Activated T-cell treated with anti-CD3 and anti-CD28 coated beads for 1 hour (primary cell): ENCODE data around the gene NR3C2.

ENCODE experiments used
- DNase-seq: peaks from one replicate; pipeline ENCODE4 v3.0.0-alpha.2; 2020; ENCODE audit warnings: low read depth

NR3C2 gene

DNA sequence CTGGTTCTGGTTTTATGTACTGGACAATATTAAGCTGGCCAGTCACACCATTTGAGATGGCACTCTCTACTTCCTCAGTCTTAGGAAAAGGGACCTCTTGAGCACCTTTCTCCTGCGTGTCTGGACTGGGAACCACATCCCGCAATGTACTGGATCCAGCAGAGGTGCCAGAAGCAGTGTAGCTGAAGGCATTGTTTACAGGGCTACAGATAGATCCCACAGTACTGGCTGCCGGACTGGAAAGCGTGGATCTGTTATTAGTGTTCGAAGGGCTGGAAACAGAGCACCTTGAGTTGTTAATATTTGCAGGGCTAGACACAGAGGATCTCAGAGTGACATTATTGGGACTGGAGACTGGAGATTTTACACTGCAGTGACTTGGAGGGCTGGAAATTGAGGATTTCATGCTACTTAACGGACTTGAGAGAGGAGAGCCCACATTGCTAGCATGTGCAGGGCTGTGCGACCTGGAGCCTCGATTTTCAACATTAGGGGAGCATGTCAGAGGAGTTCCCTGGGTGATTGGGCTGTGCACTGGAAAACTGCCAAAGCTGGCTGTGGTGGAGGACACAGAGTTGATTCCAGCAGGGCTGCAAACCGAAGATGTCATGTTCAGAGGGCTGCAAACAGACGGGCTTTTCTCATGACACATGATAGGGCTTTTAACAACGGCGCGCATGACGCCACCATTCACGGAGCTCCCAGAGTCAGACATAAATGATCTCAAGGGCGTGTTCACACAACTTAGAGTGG, 6.4 kb downstream of the NR3C2 start:
- no peak for DNase-seq

DNA sequence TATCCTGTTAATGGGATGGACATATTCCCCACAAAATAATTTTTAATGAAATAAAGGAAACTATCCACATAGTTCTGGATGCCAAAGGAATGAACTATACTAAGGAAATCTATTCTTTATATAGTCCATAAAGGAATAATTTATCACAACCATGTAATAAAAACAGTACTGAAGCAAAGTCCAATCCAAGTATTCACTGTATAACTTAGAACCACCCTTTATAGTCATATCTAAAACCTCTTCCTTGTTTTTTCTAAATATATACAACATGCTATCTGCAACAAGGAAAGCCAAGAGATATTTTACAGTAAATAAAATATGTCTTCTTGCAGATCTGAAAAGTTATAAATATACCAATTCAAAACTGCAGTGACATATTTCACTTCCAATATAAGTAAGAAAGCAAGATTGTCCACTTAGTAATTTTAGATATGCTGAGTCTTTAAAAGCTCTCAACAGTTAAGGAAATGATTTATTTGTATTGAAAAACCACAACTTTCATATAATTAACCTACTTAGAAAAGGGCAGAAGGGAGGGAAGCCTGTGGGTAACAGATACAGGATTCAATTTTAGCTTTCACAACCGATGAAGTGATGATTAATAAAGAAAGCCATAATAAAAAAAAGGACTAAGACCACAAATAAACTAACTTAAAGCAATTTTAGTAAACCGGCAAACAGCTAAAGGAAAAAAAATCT, 8.0 kb downstream of the NR3C2 start:
- no peak for DNase-seq

DNA sequence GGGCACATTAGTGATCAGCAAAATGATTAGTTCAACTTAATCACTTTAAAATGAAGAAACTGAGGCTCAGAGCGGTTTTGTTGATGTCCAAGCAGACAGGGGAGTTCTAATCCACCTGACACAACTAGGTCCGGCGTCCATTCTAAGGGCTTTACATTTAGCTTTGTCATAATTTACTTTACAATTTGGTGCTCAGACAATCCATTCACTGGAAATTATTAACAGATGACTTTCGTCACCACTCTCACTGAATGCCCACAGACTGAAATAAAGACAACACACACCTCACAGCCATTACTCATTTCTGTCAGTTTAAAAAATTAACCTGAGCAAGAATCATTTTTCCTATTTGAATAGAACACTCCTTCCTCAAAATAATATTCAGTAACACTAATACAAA, 10.8 kb downstream of the NR3C2 start:
- DNase-seq, result no peak

DNA sequence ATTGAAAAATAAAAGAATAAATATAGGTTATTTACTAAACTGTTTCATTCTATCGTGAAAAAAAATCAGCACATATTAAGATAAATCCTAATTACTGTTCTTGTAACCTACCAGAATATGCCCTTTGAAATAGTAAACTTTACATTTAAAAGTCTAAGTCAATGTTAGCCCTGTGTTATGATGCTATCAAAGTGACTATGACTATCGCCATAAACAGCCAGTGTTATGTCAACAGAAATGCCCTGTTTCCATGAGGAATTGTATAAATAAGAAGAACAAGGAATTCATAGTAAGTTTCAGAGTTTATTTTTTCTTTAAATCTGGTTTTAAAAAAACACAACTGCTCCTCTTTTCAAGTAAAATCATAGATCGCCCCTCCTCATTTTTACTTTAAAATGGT, 11.4 kb downstream of the NR3C2 start:
- no peak for DNase-seq

DNA sequence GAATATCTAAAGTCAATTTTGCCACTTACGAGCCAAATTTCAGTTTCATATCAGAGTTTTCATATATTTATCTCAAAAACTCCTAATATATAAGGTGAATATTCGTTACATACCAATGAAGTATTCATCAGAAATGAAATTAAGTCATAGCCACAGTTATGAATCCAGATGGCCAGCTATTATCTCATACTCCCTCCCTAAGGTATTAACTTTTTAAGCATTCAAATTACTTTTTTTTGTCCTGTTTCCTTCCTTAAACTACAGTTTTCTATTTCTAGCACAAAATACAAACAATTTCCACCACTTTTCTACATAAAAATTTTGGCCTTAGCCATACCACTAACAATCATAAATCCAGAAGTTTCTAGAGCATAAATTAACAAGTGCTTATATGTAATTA, 13.0 kb downstream of the NR3C2 start:
- no peak for DNase-seq

DNA sequence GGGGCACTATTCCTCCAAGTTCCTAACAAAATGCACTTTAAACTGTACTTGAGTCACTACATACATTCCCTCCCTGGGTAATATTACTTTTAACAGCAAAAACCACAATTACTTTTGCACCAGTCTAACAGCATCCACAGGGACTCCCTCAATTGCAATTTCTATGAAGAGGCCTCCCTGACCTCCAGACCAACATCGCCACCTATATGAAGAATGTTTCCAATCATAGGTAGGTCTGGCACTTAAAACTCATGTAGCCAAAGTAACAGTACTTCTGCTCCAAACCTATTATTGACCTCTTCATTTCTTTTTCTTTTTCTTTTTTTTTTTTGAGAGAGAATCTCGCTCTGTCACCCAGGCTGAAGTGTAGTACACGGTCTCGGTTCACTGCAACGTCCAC, 15.6 kb downstream of the NR3C2 start:
- DNase-seq, result no peak

DNA sequence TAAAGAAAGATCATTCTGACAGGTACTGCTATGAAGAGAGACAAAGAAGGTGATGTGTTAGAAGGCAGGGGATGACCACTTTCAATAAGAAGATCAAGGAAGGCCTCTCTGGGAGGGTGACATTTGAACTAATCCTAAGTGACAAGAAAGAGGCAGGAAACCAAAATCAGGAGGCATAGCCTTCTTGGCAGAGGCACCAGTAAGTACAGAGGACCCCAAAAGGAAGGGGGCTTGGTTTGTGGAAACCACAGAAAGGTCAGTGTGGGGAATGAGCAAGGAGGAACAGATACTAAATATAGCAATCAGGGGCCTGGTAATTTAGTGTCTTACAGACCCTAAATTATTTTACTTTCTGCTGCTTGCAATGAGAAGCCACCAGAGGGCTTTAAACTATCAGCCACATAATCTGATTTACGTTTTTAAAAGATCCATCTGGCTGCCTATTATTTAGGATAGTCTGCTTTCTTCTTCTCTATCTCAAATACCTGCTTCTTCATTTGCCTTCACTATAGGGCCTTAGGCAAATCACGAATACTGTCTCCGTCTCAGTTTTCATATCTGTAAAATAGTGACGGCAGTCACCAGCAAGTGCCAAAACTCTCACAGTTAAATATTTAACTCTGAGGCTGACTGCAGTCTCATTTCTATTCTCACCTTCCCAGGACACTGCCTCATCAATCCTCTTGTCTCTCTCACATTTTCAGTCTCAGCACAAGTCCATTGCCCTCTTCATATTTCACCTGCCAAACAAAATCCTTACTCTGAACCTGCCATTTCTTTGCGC, 16.7 kb downstream of the NR3C2 start:
- no peak for DNase-seq

DNA sequence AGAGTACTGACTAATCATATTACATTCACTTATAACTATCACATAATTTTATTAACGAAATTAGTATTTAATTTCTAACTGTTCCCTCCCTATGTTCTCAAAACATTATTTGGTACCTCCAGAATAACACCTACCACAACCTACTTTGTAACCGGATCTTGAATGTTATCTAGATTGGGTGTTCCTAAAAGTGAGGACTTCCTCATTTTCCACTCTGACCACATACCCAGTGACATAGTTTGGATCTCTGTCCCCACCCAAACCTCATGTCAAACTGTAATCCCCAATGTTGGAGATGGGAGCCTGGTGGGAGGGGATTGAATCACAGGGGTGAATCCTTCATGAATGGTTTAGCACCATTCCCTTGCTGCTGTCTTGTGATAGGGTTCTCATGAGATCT, 21.8 kb downstream of the NR3C2 start:
- DNase-seq, result no peak

DNA sequence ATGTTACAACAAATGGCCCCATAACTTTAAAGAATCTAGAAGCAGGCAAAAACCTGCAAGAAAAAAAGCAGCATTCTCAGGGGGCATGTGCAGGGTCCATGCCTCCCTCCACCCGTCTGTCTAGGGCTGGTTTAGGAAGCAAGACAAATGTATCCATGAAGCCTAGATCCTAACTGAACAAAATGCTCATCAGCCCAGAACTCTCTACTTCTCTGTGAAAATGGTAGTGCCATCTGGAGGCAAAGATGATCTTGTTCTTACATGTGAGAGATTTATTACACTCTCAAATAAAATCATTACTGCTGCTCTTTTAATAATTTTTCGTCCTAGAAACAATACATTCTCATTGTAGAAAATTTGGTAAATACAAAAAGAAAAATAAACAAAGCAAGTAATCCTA, 26.7 kb downstream of the NR3C2 start:
- no peak for DNase-seq

DNA sequence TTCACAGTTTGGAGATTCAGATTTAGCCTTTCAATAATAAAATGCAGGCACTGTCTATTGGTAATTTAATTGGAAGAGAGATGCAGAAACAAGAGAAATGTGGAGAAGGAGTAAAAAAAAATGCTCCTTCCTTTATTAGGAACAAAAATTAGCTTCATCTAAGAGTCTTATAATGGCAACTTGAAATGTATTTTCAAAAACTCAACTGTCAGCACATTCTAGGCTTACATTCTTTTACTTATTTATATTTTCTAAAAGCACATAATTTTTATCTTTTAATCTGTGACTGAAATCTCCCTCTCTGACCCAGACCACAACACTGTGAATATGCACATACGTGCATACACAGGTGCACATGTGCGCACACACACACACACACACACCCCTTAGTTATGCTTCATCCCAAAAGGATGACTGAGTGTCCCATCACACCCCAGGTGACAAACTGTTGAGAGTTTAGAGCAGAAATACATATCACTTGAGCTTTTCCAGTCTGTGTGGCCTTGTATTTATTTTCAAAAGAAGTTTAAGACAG, 29.7 kb downstream of the NR3C2 start:
- DNase-seq, result no peak

DNA sequence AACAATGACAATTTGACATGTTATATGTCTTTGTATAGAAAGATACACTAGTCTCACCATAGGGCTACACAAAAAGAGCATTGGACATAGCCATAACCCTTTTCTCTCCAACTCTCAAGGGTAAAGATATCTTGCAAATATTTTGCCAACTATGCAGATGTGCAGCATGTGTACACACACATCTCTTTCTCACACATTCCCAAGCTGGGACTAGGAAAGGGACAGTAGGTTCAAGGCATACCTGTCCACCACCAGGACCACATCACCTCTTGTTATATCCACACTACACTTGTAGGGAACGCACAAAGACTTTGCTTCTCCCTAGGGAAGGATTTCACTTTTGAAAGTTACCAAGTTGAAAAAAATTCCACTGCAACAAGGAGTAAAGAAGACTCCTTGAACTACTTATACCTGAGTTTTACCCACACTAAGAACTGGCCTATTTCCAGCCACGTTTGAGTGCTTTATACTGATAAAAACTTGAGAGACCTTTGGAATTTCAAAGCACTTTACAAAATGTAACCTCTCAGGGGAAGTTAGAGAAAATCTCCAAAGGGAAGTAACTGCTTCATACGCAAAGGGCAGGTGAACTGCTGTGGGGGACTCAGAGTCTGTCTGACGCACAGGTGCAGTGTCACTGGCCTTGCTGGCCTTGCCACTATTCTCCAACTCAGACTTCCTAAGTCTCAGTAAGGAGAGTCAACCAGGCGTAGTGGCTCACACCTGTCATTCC, 36.9 kb downstream of the NR3C2 start:
- no peak for DNase-seq

DNA sequence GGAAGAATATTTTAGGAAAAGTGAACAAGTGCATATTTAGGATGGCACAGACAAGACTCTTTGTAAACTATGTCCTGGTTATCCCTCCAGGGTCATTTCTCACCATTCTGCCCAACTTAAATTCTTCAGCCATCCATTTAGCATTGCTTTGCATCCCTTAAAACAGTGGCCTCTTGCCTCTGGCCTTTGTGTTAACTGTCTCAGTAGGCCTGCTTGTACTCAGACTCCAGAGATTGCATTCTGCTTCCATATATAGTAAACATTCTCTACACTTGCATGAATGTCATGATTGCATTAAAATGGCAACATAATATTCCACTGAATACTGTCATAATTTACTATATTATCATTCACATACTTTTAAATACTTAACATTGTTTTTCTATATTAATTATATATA, 43.2 kb downstream of the NR3C2 start:
- no peak for DNase-seq

DNA sequence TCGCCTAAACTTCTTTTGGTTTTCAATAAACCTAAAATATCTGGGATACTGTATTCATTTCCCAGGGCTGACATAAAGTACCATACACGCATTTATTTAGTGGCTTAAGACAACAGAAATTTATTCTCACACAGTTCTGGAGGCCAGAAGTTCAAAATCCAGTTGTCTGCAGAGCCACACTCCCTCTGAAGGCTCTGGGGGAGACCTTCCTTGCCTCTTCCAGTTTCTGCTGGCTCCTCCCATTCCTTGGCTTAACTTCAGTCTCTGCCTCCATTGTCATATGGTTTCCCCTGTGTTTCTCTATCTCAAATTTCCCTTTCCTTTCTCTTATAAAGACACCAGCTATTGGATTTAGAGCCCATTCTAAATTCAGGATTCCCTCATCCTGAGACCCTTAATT, 44.4 kb downstream of the NR3C2 start:
- DNase-seq, result no peak

DNA sequence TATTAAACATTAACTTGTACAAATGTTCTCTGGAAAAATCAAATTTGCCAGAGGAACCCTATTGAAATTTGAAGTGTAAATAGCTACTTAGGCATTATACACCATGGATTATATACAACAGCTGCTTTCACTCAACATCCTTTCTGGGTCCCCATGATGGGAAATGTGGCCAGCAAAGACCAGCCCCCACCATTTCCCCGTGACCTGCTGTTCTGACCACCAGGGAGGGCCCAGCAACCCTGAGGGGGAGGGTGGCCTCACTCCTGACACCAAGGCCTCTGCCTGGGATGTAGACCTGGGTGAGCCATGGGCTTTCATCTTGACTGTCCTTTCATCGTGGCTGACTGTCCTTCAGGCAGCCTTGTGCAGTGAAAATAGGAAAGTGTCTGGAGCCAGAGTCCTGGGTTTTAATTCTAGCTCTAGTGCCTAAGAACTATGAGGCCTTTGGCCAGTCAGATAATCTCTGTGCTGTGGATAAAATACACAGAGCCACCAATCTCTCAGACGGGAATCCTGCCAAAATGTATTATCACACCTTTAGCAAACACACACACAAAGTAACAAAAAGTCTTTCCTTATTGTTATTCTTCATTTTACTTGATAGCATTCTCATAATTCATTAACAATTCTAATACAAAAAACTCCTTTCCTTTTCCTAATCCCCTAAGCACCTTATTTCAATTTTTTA, 45.1 kb downstream of the NR3C2 start:
- DNase-seq, result no peak

DNA sequence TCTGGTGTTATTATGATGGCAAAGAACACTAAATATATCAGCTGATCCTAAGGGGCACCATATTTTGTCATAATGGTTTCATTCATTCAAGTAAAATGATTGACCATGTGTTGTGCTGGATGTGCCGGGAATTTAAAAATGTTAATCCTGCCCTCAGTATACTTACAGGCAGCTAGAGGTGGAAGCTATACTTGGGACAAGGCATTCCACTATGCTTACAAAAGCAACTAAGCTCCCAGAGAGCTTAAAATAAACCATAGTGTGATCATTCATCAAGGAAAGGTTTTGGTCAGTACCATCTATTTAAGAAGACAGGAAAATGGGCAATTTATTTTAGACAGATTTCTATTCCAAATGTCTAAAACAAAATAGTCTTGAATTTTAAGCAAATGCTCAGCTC, 46.4 kb downstream of the NR3C2 start:
- no peak for DNase-seq

DNA sequence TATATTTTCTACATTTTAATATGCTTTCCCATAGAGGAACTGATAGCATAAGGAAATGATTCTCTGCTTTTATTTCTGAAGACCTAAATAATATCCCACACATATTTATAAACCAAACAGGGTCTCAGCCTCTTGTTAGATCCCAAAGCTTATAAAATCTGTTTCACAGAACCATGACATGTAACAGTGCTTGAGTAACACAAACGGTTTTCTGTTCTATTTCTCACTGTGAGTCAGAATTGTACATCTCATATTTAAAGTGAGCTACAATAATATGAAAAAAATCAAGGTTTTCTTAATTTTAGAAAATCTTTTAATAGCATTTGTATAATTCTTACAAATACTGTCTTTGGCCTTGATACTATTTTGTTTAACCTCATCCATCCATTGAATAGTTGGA, 51.2 kb downstream of the NR3C2 start:
- DNase-seq, result no peak

DNA sequence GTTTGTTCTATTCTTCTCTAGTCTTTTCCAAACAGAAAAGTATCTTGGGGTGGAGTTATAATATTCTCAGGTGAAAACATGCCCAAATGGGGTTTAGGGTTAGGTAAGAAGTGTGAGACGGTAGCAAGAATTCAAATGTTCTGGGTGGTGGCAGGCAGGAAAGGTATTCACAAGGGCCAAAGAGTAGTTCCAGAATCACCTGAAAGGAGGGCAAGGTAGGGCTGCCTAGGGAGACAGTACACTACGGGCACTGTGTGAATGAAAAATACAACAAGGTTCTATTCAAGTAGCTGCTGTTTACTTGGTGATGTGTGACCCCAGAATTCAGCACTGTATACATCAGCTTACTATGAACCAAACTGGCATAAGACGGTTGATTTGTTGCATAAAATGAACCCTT, 51.9 kb downstream of the NR3C2 start:
- DNase-seq, result no peak

DNA sequence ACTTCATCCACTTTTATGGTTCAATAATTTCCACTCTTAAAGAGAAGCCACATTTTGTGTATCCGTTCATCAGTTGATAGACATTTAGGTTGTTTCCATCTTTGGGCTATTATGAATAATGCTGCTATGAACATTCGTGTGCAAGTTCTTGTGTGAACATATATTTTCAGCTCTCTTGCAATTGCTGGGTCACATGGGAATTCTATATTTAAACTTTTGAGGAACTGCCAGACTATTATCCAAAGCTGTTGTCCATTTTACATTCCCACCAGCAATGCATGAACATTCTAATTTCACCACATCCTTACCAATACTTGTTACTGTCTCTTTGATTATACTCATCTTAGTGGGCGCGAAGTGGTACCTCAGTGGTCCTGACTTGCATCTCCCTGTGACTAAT, 61.9 kb downstream of the NR3C2 start:
- DNase-seq, result no peak

DNA sequence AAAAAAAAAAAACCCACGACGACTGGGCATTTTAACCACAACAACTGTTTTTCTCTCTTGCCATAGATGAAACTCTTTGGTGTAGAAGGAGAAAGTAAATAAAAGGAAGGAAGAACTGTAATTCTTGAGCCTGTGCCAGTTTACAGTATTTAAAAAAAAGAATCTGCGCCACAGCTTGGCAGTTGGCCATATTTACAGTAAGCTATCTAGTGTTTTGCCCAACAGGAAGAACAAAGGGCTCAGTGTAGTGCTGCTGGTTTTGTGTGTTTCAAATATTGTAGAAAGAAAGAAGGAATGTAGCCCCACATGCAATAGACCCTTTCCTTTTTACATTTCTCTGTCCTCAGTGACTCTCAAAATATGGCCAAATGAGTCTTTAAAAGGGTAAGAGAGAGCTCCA, 66.1 kb downstream of the NR3C2 start:
- peak; percentile 27 for DNase-seq

DNA sequence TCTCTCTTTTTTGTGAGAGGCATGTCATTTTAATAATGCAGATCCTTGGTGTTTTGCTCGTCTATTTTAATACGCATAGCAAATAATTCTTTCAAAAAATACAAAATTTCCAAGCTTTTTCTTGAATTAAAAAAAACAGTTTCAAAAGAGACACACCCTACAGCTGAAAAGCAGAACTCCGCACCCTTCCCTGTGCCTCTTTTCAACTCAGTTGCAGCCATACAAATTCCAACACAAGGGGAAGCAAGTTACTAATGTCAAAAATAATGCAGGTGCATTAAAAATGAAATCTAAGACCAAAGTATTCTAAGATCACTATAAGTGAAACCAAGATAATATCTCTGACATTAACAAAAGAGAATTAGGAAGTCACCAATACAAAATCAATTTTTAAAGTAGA, 66.6 kb downstream of the NR3C2 start:
- DNase-seq, result no peak

DNA sequence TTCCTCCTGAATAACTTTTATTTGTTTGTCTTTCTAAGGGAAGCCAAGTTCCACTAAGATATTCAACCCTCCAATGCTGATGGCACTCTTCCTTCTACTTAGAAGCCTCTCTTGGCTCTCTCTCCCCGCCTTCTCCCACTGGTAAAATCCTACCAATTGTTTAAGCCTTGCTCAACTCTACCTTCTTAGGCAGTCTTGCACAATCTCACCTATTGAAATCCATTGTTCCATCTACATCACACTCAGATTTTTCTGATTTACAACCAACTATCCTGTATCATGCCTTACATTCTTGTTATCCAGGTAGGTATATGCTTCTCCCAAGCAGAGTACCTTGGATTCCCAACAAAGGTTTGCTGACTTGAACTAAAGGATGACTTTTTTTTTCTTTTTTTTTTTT, 69.1 kb downstream of the NR3C2 start:
- no peak for DNase-seq

DNA sequence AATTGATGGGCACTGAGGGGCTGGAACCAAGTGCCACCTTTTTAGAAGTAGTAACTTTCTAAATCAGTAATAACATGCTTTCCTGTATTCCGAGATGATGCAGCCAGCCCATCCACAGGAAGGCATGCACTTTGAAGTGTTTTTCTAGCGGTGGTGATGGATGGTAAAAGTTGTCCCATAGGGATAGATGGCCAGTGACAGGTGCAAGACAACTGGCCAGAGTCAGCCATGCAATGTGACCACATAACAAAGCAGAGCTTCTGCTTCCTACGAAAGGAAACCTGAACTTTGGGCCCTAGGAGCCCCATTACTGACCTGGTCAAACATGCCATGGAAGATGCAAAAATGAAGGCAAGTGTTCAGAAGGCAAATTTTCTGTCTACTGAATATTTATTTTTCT, 72.3 kb downstream of the NR3C2 start:
- DNase-seq, result no peak
